ENCODE results near the gene BRAF.

GRCh38 chr7:140696024-140696679, 228.6 kb downstream of the BRAF start:
- no peak for TF ChIP-seq CTCF (IDR thresholded peaks at IDR 0.05)
- no peak for TF ChIP-seq POLR2AphosphoS5 (IDR thresholded peaks at IDR 0.05; ENCODE audit: insufficient read depth in 1 of 2, low read depth in 1 of 2)
- TF ChIP-seq POLR2A (IDR thresholded peaks at IDR 0.05) = no peak
